Stimulated activated CD4-positive, alpha-beta T cell treated with anti-CD3 and anti-CD28 coated beads, Interleukin-2, amount 100 ng/mL, for 4 hours (primary cell): ENCODE data around the gene FUT8.

Source experiments
- DNase-seq: peaks from one replicate; pipeline ENCODE4 v3.0.0-alpha.2; 2020; ENCODE audit warnings: low read depth

The FUT8 gene

DNA sequence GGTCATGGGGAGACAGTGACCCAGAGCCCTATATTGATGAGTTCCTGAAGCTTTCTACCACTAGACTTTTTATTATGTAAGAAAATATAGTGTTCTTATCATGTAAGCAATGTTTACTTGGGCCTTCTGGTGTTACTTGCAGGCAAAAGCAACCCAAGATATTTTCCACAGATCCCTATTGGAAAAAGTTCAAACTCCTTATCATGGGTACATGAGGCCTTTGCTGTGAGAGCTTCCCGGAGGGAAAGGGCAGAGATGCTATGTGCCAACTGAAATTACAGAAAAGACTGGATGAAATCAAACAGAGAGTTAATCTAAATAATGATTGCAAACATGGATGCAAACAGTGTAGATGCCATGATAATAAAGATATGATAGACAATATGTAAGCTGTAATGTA is 361.5 kb downstream of the FUT8 start:
- no peak for DNase-seq

DNA sequence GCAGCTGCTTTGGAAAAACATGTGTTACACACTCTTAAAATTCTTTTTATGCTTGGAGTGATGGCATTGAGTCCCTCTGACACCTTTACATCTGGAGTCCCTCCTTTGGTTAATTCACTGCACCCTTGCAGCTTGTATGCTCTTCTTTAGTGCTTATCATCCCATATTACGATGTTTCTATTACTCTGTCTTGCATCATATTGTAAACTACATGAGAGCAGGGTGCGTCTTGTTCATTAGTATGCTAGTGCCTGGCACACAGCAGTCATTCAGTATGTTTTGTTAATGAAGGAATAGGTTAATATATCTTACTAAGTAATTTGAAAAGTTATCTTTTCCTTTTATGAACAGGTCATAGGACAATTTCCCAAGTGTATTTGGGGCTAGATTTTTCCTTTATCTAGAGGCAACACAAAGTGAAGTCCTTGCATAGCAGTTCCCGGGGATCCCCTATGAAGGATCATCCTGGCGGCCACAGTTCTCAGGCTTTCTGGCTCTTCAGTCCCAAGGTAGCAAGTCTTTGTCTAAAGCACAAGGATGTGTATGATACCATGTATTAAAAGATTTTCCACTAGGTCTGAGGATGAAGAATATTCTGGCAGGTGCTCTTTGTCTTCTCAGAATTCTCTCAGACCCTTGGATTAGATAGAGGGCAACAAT is 363.8 kb downstream of the FUT8 start:
- no peak for DNase-seq

DNA sequence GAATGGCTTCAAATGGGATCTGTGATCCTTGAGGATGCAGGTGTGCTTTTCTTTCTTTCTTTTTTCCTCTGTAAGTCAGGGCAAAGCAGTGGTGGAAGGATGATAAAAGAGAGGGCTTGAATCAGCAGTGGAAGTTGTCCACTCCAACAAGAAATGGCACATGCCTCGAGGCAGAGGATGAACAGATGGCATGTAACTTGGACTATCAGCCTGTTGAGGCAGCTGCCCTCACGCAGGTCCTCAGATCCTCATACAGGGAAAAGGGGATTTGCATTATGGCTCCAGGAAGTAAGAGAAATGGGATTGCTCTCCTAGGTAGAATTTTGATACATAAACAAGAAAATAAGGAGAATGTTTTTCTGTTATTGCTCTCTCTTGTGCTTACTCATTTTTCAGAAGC is 368.0 kb downstream of the FUT8 start:
- DNase-seq: no peak

- DNase-seq: no peak
These were observed 370.6 kb downstream of the FUT8 start for GRCh38 chr14:65783101-65783500.

- no peak for DNase-seq
These were observed 371.0 kb downstream of the FUT8 start for GRCh38 chr14:65783576-65783975.

DNA sequence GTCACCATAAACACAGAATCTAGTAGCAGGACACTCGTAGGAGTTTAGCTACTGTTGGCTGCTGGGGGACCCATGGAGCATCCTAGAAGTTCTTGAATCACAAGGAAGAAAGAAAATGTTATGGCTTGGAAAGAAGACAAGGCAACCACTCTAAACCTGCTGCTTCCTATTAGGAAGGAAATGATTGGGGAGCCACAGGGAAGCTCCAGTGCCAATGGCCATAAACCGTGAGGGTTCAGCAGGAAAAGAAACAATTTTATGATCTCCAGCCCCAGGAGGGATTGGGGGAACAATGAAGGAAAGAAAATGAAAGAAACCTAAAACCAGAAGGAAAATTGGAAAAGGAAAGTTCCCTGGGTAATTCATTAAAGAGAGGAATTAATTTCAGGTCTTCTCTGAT is 372.0 kb downstream of the FUT8 start:
- no peak for DNase-seq

DNA sequence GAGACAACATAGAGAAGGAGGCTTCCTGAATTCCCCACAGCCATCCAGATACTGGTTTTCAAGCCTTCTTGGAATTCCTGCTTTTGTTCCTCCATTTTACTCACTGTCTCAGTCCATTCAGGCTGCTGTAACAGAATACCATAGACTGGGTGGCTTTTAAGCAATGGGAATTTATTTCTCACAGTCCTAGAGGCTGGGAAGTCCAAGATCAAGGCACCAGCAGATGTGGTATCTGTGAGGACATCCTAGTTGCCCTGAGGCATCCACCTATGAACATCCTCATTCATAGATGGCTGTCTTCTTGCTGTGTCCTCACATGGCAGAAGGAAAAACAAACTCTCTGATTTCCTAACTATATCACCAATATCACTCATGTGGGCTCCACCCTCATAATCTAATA is 374.9 kb downstream of the FUT8 start:
- no peak for DNase-seq

DNA sequence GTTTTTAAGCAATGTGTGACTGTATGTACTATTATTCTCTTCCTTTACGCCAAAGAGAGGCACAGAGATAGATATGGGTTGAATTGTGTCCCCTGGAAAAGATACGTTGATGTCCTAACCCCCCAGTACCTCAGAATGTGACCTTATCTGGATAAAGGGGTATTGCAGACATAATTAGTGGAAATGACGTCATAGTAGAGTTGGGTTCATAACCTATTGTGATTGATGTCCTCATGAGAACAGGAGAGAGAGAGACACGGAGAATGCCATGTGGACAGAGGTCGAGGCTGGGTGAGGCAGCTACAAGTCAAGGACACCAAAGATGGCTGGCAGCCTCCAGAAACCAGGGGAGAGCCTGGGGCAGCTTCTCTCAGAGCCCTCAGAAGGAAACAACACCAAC is 376.3 kb downstream of the FUT8 start:
- DNase-seq: no peak

DNA sequence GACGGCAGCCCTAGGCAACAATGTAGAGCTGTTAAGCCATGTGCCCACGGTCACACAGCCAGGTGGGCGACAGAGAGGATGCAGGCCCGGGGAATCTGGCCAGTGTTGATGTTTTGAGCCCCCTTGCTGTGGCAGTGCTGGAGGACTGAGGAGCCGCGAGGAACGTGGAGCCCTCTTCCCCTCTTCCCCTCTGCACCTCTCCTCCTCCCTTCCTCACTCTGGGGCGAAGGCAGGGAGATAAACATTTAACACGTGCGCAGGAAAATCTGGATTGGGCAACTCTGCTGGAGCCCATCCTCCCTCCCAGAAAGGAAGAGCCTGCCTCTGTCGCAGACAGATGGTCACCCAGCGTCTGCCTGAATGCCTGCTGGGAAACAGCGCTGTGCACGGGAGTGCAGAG is 376.8 kb downstream of the FUT8 start:
- no peak for DNase-seq

- DNase-seq: no peak
These were observed 377.8 kb downstream of the FUT8 start for GRCh38 chr14:65790172-65790815.

GRCh38 chr14:65791191-65791981 is 378.9 kb downstream of the FUT8 start:
- no peak for DNase-seq

GRCh38 chr14:65792208-65792905 is 379.8 kb downstream of the FUT8 start:
- DNase-seq: no peak
